Activated CD8-positive, alpha-beta memory T cell treated with anti-CD3 and anti-CD28 coated beads for 1 hour (primary cell): ENCODE results near the gene EOMES.

ENCODE experiments used
- DNase-seq, 2 donors: peaks; one replicate each; pipeline ENCODE4 v3.0.0-alpha.2; 2020; ENCODE audit warnings: low read depth in 1 of 2; ENCODE audit errors: extremely low read depth in 1 of 2

Gene EOMES

GRCh38 chr3:27720899-27721716, 1.0 kb downstream of the EOMES start:
- DNase-seq, result no peak

GRCh38 chr3:27719314-27720003, 2.7 kb downstream of the EOMES start:
- no peak for DNase-seq

DNA sequence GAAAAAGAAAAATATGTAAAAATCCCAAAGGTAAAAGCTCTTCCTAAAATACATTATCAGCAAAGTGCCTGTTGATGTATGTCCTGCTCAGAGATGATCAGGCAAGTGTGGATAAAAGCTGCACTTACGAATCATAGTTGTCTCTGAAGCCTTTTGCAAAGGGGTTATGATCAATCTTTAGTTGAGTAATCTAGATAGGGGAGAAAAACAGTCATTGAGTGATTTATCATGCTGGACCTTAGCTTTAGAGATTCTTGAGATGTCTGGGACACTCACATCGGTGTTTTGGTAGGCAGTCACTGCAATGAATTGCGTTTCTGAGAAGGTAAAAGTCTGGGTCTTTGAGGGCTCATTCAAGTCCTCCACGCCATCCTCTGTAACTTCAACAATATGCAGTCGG, 3.7 kb downstream of the EOMES start:
- no peak for DNase-seq

- no peak for DNase-seq
These were observed 4.8 kb downstream of the EOMES start for GRCh38 chr3:27717200-27717852.

GRCh38 chr3:27716309-27716708, 5.8 kb downstream of the EOMES start:
- no peak for DNase-seq

DNA sequence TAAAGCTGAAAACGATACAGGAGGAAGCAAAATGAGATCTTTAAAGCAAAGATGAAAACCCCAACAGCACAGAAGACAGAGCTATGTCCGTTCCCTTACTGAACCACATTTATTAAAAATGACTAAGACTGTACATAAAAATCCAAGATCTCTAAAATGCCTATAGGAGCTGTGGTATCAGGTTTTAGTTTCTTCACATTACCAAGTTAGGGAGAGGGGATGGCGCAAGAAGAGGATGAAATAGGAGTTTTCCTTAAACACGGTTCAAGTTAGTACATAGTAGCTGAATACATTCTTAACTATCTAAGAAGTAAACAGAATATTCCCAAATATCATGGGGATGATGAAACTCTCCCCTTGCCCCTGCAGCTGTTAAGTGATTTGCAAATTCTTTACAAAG, 6.3 kb downstream of the EOMES start:
- DNase-seq, result no peak

- DNase-seq, result no peak
These were observed 6.7 kb downstream of the EOMES start for GRCh38 chr3:27715454-27715806.

- no peak for DNase-seq
These were observed 7.2 kb downstream of the EOMES start for GRCh38 chr3:27714692-27715453.

DNA sequence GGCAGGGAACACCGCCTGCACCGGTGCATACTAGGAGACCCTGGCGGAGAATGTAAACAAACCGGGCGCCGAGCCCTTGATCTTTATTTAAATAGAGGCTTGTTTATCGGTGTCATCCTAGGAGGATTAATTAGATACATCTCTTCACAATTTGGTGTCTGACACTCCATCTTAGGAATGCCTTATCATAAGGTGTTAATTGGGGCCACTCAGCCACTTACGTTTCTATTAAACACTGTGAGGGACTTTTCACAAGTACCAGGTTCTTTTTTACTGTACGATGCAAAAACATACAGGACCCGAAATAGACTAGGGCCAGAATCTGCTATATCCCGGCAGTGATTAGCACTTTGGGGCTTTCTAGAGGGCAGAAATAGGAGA, 8.0 kb downstream of the EOMES start:
- no peak for DNase-seq

DNA sequence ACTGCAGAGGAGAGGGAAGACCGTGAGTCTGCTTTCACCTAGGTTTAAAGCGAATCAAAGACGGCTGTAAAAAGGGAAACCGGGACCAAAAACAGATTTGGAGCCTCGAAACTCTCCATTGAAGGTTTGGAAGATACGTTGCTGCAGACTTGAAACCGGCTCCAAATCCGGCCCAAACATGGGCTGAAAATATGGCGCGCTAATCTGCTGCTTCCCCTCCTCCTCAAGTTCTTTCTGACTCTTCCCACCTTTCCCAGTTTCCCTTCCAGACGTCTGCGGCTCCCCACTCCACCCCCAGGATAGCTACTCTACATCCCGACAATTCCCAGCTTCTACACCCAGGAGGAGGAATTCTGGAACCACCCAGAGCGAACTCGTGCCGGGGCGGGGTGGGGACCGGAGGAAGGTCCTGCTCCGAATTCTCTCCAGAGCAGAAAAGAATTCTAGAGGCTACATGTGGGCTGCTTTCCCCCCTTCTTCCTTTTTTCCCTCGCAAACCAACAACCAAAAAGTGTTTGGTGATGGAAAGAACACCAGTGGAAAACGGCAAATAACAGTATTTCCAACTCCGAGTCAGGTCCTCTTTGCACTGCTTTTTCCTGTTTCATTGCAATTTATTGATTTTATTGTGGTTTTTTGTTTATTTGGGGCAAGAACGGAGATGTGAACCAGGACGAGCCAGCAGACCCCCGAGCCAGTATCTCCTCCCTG, 8.5 kb downstream of the EOMES start:
- DNase-seq, result no peak

DNA sequence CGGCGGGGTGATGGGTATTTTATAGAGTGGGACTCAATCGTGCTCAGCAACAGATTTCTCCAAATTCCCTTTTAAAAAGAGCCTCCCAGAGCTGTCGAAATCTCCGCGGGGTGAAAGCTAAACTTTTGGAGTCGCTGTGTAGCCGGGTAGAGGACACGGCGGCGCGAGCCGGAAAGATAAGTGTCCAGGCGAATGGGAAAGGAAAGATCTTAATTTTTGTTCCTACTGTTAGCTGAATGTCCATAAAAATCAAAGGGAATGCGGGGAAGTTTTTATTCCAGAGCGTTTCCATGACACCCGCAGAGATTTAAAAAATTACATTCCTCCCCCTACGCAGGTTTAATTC, 9.1 kb downstream of the EOMES start:
- DNase-seq, result no peak

DNA sequence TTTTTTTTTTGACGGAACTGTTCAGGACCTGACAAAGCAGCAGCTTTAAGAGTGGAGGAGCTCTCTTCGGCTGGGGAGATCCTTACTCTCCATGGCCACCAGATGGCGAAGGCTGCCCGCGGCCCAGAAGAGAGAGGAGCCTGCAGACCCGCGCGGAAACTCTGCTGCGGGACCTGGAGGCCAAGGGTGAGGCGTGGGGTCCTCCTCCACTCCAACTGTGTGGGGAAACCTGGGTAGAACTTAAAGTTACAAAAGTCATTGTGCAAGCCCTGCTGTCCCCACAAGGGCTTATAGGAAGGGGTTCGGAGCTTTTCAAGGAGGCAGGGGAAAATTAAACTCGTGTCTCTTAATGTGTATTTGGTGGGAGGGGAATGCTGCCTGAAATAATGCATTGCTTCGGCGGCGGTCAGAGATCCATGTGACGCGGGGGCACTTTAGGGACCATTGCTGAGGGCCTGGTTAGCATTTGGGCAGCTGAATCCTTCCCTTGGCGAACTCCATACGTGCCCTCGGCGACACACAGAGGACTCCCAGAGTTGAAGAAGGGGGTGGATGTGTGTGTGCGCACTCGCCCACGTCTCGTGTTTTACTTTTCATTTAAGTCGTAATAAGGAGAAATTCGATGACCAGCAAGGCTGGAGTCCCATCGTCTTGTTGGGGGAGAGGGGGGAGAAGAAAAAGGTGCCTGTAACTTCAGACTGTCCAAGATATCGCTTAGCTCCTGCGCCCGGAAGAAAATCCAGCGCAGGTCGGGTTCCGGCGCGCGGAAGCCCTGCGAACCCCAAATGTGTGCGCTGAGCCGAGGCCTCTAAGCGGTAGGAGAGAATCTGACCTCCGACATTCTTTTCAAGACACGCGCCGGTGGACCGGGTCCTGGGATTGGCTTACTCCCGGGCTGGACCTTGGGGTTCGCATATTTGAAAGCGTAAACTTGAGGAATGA, 9.7 kb downstream of the EOMES start:
- DNase-seq, result peak; percentile 49 to 68

- no peak for DNase-seq
These were observed 13.9 kb downstream of the EOMES start for GRCh38 chr3:27708250-27708649.

- DNase-seq, result no peak
These were observed 23.1 kb downstream of the EOMES start for GRCh38 chr3:27699067-27699466.

- no peak for DNase-seq
These were observed 25.2 kb downstream of the EOMES start for GRCh38 chr3:27696906-27697305.

GRCh38 chr3:27695636-27696035, 26.5 kb downstream of the EOMES start:
- DNase-seq, result no peak

DNA sequence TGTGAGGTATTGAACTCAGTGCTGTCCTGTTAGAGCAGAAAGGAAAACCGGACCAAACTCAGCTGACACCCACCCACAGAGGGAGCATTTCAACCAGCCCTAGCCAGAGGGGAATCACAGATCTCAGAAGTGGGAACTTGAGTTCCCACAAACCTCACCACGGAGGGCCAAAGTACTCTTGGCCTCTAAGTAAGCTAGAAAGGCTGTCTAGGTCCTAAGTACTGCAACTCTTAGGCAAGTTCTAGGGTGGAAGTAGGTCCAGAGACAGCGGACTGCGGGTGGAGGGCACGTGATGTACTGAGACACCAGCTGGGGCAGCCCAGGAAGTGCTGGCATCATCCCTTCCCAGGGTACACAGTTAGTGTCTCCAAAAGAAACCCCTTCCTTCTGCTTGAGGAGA, 34.1 kb downstream of the EOMES start:
- DNase-seq, result no peak

- no peak for DNase-seq
These were observed 35.5 kb downstream of the EOMES start for GRCh38 chr3:27686642-27687041.

DNA sequence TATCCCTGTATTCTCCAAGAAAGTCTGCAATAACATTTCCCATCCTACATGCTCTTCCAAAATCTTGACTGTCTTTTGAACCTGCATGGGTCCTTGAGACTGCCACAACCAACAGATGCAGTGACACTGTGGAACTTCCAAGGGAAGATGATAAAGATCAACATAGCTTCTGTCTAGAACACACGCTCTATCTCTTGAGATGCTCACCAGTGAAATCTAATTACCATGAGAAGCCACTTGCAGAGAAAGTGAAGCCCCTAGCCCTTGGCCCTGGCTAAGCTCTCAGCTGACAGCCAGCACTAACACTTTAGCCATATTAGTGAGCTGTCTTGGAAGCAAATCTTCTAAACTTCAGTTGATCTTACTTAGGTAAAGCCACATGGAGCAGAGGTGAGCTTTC, 36.6 kb downstream of the EOMES start:
- DNase-seq, result no peak

GRCh38 chr3:27684302-27684701, 37.8 kb downstream of the EOMES start:
- no peak for DNase-seq
